Measurements from ENCODE around the gene NSUN3. TPM values are rescaled to one million over a fixed set of nuclear protein-coding genes. Genes with fewer than 3 reads are reported as not detected.

NSUN3 gene
- total RNA-seq, 2 donors from 2014 or later: 17.2 to 18.8 TPM

DNA sequence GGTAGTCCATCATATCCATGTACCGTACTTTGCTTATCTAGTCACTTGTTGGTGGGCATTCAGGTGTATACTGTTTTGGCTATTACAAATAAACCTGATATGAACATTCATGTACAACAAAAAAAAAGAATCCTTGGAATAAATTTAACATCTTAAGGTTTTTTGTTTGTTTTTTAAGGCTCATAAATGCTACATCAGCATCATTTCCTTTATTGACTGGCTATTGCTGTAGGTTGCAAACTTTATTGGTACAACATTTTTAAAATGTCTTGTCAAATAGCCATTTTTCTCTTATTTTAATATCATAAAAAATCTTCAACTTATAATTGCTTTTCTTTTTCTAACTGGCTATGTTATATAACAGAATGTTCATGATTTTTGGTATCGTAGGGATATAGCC is 16.3 kb upstream of the NSUN3 start:
- no peaks in the 10 kb centered on the region for H3K9me3 ChIP-seq
- no peak overlapping the region for H3K27ac ChIP-seq
- no peak overlapping the region for H3K9ac ChIP-seq (ENCODE audit: low read depth in 2 of 2, low read length in 2 of 2)
- H3K27me3 ChIP-seq: no peaks in the 10 kb centered on the region
- H3K36me3 ChIP-seq: no peaks in the 10 kb centered on the region
- DNase-seq: no peak
- H3K4me1 ChIP-seq: no peaks in the 10 kb centered on the region
- no peak overlapping the region for H3K4me3 ChIP-seq
- TF ChIP-seq, protein P1, sequence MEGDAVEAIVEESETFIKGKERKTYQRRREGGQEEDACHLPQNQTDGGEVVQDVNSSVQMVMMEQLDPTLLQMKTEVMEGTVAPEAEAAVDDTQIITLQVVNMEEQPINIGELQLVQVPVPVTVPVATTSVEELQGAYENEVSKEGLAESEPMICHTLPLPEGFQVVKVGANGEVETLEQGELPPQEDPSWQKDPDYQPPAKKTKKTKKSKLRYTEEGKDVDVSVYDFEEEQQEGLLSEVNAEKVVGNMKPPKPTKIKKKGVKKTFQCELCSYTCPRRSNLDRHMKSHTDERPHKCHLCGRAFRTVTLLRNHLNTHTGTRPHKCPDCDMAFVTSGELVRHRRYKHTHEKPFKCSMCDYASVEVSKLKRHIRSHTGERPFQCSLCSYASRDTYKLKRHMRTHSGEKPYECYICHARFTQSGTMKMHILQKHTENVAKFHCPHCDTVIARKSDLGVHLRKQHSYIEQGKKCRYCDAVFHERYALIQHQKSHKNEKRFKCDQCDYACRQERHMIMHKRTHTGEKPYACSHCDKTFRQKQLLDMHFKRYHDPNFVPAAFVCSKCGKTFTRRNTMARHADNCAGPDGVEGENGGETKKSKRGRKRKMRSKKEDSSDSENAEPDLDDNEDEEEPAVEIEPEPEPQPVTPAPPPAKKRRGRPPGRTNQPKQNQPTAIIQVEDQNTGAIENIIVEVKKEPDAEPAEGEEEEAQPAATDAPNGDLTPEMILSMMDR (IDR thresholded peaks at IDR 0.05): no peak
- intact Hi-C loops (cut with DNase I): no loop called here

DNA sequence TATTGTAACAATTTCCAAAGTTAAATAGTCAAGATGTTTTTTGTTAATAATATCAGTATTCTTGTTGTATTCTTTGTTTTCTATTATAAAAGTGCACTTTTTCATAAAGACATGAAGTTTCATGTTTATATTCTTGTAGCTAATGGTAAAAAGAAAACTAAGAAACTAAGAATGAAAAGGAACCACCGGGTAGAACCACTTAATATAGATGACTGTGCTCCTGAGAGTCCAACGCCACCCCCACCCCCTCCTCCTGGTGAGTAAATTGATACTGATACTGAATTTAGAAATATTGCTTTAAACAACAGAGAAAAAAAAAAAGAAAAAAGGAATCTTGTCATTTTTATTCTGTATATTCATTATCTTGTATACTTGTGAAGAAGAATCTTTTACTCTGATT is 13.6 kb upstream of the NSUN3 start:
- Histone ChIP-seq H3K9ac (ENCODE audit: low read depth in 2 of 2, low read length in 2 of 2) (no peak overlapping the region), H3K27ac (no peak overlapping the region), H3K27me3 (no peaks in the 10 kb centered on the region), H3K4me1 (no peaks in the 10 kb centered on the region), H3K4me3 (no peak overlapping the region), H3K9me3 (no peaks in the 10 kb centered on the region), H3K36me3 (no peaks in the 10 kb centered on the region)
- TF ChIP-seq, protein P1 (IDR thresholded peaks at IDR 0.05): no peak
- intact Hi-C loops (cut with DNase I): no loop called here
- no peak for DNase-seq

DNA sequence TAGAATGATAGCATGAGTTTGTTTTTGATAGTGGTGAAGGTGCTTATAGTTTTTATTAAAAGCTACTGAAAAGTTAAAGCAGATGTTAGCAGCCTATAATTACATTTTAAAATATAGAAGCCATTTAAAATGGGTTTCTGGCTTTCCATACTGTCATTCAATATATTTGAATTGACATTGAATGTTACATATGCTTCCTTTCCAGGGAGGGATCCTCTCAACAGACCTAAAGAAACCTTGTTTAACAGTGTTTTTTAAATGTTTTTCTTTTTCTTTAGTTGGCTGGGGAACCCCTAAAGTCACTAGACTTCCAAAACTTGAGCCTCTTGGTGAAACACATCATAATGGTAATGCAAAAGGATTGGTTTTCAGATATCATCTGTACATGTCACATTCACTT is 12.3 kb upstream of the NSUN3 start:
- DNase-seq: no peak
- TF ChIP-seq, protein P1 (IDR thresholded peaks at IDR 0.05): no peak
- H3K9ac ChIP-seq (ENCODE audit: low read depth in 2 of 2, low read length in 2 of 2): no peak overlapping the region
- intact Hi-C loops (cut with DNase I): no loop called here
- no peak overlapping the region for H3K4me3 ChIP-seq
- H3K36me3 ChIP-seq: no peaks in the 10 kb centered on the region
- H3K27ac ChIP-seq: no peak overlapping the region
- H3K27me3 ChIP-seq: no peaks in the 10 kb centered on the region
- H3K9me3 ChIP-seq: no peaks in the 10 kb centered on the region
- H3K4me1 ChIP-seq: no peaks in the 10 kb centered on the region

DNA sequence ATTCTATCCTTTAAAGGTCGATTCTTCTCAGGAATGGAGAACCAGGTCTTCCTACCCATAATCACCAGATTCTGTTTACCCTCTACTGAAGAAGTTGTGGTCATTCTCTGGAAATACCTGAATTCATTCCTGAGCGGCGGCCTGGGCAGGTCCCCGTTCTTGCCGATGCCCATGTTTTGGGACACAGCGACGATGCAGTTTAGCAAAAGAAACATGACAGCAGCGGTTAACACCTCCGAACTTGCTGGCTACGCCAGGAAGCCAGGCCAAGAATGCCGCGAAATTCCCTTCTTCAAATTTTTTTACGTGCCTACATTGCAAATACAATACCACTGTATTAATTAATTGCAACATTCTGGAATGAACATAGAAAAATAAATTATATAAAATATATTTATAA is 1.6 kb upstream of the NSUN3 start:
- Histone ChIP-seq H3K9ac (ENCODE audit: low read depth in 2 of 2, low read length in 2 of 2) (no peak overlapping the region), H3K4me1 (peaks cover 19% of the 10 kb centered on the region), H3K27me3 (no peaks in the 10 kb centered on the region), H3K9me3 (no peaks in the 10 kb centered on the region), H3K36me3 (no peaks in the 10 kb centered on the region), H3K27ac (no peak overlapping the region), H3K4me3 (no peak overlapping the region)
- DNase-seq: no peak
- TF ChIP-seq, protein P1 (IDR thresholded peaks at IDR 0.05): no peak
- intact Hi-C loops (cut with DNase I): loop anchor here (10.0 kb wide), 1 partner anchor 156 kb away; no protein-coding TSS in a partner anchor

DNA sequence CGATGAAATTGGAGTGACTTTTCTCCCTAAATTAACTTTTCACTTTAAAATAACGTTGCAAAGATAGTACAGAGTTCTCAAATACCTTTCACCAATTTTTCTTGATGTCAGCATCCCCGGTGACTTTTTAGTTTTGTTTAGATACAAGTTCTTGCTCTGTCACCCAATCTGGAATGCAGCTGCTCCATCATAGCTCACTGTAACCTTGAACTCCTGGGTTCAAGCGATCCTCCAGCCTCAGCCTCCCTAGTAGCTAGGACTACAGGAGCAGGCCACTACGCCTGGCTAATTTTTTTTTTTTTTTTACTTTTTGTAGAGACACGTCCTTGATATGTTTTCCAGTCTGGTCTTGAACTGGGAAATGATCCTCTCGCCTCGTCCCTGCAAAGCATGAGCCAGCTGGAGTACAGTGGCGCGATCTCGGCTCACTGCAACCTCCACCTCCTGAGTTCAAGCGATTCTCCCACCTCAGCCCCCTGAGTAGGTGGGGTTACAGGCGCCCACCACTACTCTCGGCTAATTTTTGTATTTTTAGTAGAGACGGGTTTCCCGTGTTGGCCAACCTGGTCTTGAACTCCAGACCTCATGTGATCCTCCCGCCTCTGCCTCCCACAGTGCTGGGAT is 747 bp downstream of the NSUN3 start:
- peak overlapping the region; percentile 96 for H3K27ac ChIP-seq
- H3K4me1 ChIP-seq: peaks cover 19% of the 10 kb centered on the region
- no peaks in the 10 kb centered on the region for H3K27me3 ChIP-seq
- TF ChIP-seq, protein P1 (IDR thresholded peaks at IDR 0.05): no peak
- peak overlapping the region; percentile 54 for H3K4me3 ChIP-seq
- DNase-seq: peak; percentile 24
- H3K36me3 ChIP-seq: no peaks in the 10 kb centered on the region
- intact Hi-C loops (cut with DNase I): loop anchor here (10.0 kb wide), 1 partner anchor 159 kb away; no protein-coding TSS in a partner anchor
- H3K9ac ChIP-seq (ENCODE audit: low read depth in 2 of 2, low read length in 2 of 2): peak overlapping the region; percentile 69 to 99
- no peaks in the 10 kb centered on the region for H3K9me3 ChIP-seq

Measured in colonic mucosa (tissue), 4 donors.